Prostate gland (tissue), 2 donors: ENCODE data around the gene RAVER2. TPM values are rescaled to one million over a fixed set of nuclear protein-coding genes. Genes with fewer than 3 reads are reported as not detected.
A peak's percentile ranks its signal among the peaks of the same experiment; 100 is the strongest.

Experiments
- DNase-seq: peaks from one replicate; pipeline ENCODE4 v3.0.0-alpha.2; 2019; ENCODE audit warnings: low spot score
- H3K27ac ChIP-seq, 2 donors: fragments of 200-600 bp; sonication (generic); 2 replicates each; pipeline ENCODE4 v1.5.1; 2017 to 2019
- H3K27me3 ChIP-seq: fragments of 200-600 bp; sonication (generic); replicated peaks from 2 replicates; pipeline ENCODE4 v1.5.1; 2019; ENCODE audit not compliant: insufficient read depth
- H3K36me3 ChIP-seq, 2 donors: fragments of 200-600 bp; sonication (generic); 1 replicate in 1 of 2; 2 replicates in 1 of 2; pipeline versions ENCODE4 v1.5.1 to v1.8.1; 2017 to 2019
- H3K4me1 ChIP-seq: fragments of 200-600 bp; sonication (generic); replicated peaks from 2 replicates; pipeline ENCODE4 v1.5.1; 2019
- H3K4me3 ChIP-seq, 2 donors: fragments of 200-600 bp; sonication (generic); 2 replicates each; pipeline ENCODE4 v1.5.1; 2017 to 2019
- H3K9me3 ChIP-seq: fragments of 200-600 bp; sonication (generic); 2 replicates; pipeline ENCODE4 v1.5.1; 2017
- CTCF ChIP-seq, 4 experiments: fragments of 200-600 bp in 2 of 4; fragments of 450-650 bp in 2 of 4; sonication (generic) in 2 of 4; IDR thresholded peaks; 1 replicate in 3 of 4; 2 replicates in 1 of 4; pipeline ENCODE4 v1.5.1; 2016 to 2019; ENCODE audit warnings: antibody characterized with exemption in 4 of 4, mild to moderate bottlenecking in 2 of 4, moderate library complexity in 2 of 4
- POLR2A ChIP-seq: fragments of 450-650 bp; IDR thresholded peaks from one replicate; pipeline ENCODE4 v1.6.1; 2016; ENCODE audit warnings: antibody characterized with exemption, mild to moderate bottlenecking
- POLR2AphosphoS5 ChIP-seq: sonication (generic); formaldehyde crosslinking; IDR thresholded peaks from one replicate; pipeline ENCODE4 v1.6.1; 2017; ENCODE audit warnings: antibody characterized with exemption
- WGBS: methylation state at CpG from one replicate; pipeline ENCODE4 v1.1.5; 2018; 5-methylcytosine and 5-hydroxymethylcytosine counted together
- intact Hi-C: fragments of 100-400 bp; cut with DNase I; formaldehyde crosslinking; loops from one replicate; pipeline ENCODE4 v1.14.2; 2022
- total RNA-seq, 2 donors: library from RNA; depleted of rRNA; stranded (reverse); fragments of >200 nt; gene quantifications; one replicate each; pipeline ENCODE4 v1.1.0, GENCODE V29; 2016

The RAVER2 gene
- total RNA-seq, 2 donors from 2014 or later, result 11.8 to 18.3 TPM

GRCh38 chr1:64878931-64879611 is 134.2 kb downstream of the RAVER2 start:
- Histone ChIP-seq H3K27ac (no peak overlapping the region), H3K4me3 (no peak overlapping the region), H3K9me3 (no peaks in the 10 kb centered on the region), H3K36me3 (peaks cover 0 to 15% of the 10 kb centered on the region in 2 donors), H3K27me3 (no peaks in the 10 kb centered on the region), H3K4me1 (no peaks in the 10 kb centered on the region)
- WGBS, result 92% methylated on average over 12 of the region's 12 CpGs
- intact Hi-C loops, result no loop called here
- TF ChIP-seq CTCF (IDR thresholded peaks at IDR 0.05) (no peak), POLR2AphosphoS5 (no peak), POLR2A (no peak)
- DNase-seq, result no peak

DNA sequence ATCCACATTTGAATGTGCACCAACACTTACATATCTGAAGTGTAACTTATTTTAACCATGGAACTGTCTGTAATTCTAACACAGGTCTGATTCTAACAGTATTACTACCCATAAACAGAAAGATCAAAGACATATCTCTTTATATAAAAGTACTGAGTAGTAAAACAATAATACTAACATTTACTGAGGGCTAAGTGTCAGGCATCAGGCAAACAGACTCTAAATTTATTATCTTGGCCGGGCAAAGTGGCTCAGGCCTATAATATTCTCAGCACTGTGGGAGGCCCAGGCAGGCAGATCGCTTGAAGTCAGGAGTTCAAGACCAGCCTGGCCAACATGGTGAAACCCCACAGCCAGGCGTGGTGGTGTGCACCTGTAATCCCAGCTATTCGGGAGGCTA is 135.6 kb downstream of the RAVER2 start:
- no peak for DNase-seq
- TF ChIP-seq POLR2AphosphoS5 (peak; percentile 26), POLR2A (no peak), CTCF (IDR thresholded peaks at IDR 0.05) (no peak)
- Histone ChIP-seq H3K4me1 (no peaks in the 10 kb centered on the region), H3K36me3 (peaks cover 0 to 11% of the 10 kb centered on the region in 2 donors), H3K27ac (no peak overlapping the region), H3K27me3 (no peaks in the 10 kb centered on the region), H3K4me3 (no peak overlapping the region), H3K9me3 (no peaks in the 10 kb centered on the region)
- intact Hi-C loops, result no loop called here
- 78% methylated on average over 4 of the region's 4 CpGs for WGBS

DNA sequence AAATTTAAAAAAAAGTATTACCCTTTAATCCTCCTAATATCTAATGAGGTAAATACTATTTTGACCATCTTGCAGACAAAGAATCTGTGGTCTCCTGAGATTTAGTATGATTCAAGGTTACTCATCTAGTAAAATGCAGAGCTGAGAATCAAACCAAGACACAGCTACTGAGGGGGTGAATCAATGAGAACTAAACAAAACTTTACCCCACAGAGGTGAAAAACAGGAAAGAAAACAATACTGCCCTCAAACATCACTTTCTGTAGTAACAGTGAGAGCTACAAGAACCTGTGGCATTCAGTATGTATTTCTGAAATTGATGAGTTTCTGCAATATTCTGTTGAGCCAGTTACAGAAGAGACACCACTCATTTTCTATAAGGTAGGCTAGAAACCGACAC is 136.4 kb downstream of the RAVER2 start:
- no peak for DNase-seq
- Histone ChIP-seq H3K4me3 (no peak overlapping the region), H3K36me3 (peaks cover 0 to 8% of the 10 kb centered on the region in 2 donors), H3K9me3 (no peaks in the 10 kb centered on the region), H3K27ac (no peak overlapping the region), H3K27me3 (no peaks in the 10 kb centered on the region), H3K4me1 (no peaks in the 10 kb centered on the region)
- WGBS, result 100% methylated on average over 1 of the region's 1 CpG
- intact Hi-C loops, result no loop called here
- no peak for TF ChIP-seq POLR2AphosphoS5
- no peak for TF ChIP-seq POLR2A
- TF ChIP-seq CTCF (IDR thresholded peaks at IDR 0.05), result no peak

Other genes starting within 250 kb of the RAVER2 start
- gene JAK1, start 221.5 kb downstream of the RAVER2 start, total RNA-seq, result 100 to 1,000 TPM in 1 of 2 donors, 10 to 100 TPM in 1; 66.3 to 115 TPM